SU-DHL-6 (cell line): Measurements from ENCODE around the gene RAB11B.
"Not testable (repeated sequence)": the region's sequence is repeated elsewhere in the genome, so short reads cannot be mapped to it uniquely, and the experiment has no call there.

ENCODE experiments used
- H2AFZ ChIP-seq: fragments of 200-600 bp; sonication (generic); 2 replicates; pipeline ENCODE4 v1.6.1; 2014; ENCODE audit warnings: low read depth, mild to moderate bottlenecking, moderate library complexity, mixed read lengths, antibody characterized with exemption, low read length; ENCODE audit not compliant: severe bottlenecking
- H3F3A ChIP-seq: fragments of 200-600 bp; shearing (Covaris generic); 2 replicates; pipeline ENCODE4 v1.6.0; 2016; ENCODE audit warnings: antibody characterized with exemption, mild to moderate bottlenecking; ENCODE audit not compliant: insufficient read depth
- H3K27ac ChIP-seq: fragments of 200-600 bp; sonication (generic); 2 replicates; pipeline ENCODE4 v1.5.1; 2016; ENCODE audit warnings: low read depth, mild to moderate bottlenecking, low read length, moderate library complexity, mixed read lengths
- H3K27me3 ChIP-seq: fragments of 200-600 bp; sonication (generic), shearing (Covaris generic); 2 replicates; pipeline ENCODE4 v1.6.0; 2014; ENCODE audit warnings: mild to moderate bottlenecking, low read length
- H3K36me3 ChIP-seq: fragments of 200-600 bp; sonication (generic); 2 replicates; pipeline ENCODE4 v1.6.1; 2014; ENCODE audit warnings: mild to moderate bottlenecking, low read length, mixed read lengths
- H3K4me2 ChIP-seq: fragments of 300-600, 200-600 bp; shearing (Covaris generic), sonication (generic); 2 replicates; pipeline ENCODE4 v1.6.0; 2014; ENCODE audit warnings: low read length, low read depth, mild to moderate bottlenecking; ENCODE audit not compliant: poor library complexity, severe bottlenecking
- H3K4me3 ChIP-seq: fragments of 200-600 bp; sonication (generic); 2 replicates; pipeline ENCODE4 v1.5.1; 2014; ENCODE audit warnings: antibody characterized with exemption, low read length, mild to moderate bottlenecking, mixed read lengths; ENCODE audit not compliant: insufficient read depth, poor library complexity, severe bottlenecking
- H3K79me2 ChIP-seq: fragments of 200-600 bp; sonication (generic); 2 replicates; pipeline ENCODE4 v1.6.1; 2014; ENCODE audit warnings: mild to moderate bottlenecking, low read length, moderate library complexity; ENCODE audit not compliant: insufficient read depth
- H3K9ac ChIP-seq: fragments of 200-600 bp; sonication (generic); 2 replicates; pipeline ENCODE4 v1.7.0; 2014; ENCODE audit warnings: mild to moderate bottlenecking, low read length
- H3K9me2 ChIP-seq: fragments of 200-600 bp; sonication (generic); replicated peaks from 2 replicates; pipeline ENCODE4 v1.6.1; 2014; ENCODE audit warnings: low read length; ENCODE audit not compliant: insufficient read depth
- H3K9me3 ChIP-seq: fragments of 200-600 bp; sonication (generic); 2 replicates; pipeline ENCODE4 v1.6.1; 2014; ENCODE audit warnings: low read length, mixed read lengths; ENCODE audit not compliant: insufficient read depth
- H4K20me1 ChIP-seq: fragments of 200-600 bp; sonication (generic); 2 replicates; pipeline ENCODE4 v1.6.1; 2014; ENCODE audit warnings: low read depth, mild to moderate bottlenecking, antibody characterized with exemption, low read length, moderate library complexity, mixed read lengths
- EZH2phosphoT487 ChIP-seq: fragments of 200-600 bp; sonication (generic), shearing (Covaris generic); conservative IDR thresholded peaks from 2 replicates; pipeline ENCODE4 v1.6.1; 2018; ENCODE audit warnings: mild to moderate bottlenecking, antibody characterized with exemption, low read length, moderate library complexity, mixed read lengths
- TF ChIP-seq, protein P1 (sequence below): fragments of 200-600 bp; sonication (generic); IDR thresholded peaks from one replicate; pipeline ENCODE4 v1.5.1; 2017; ENCODE audit warnings: antibody characterized with exemption, mild to moderate bottlenecking, low read length, moderate library complexity; ENCODE audit not compliant: insufficient read depth, poor library complexity, severe bottlenecking

RAB11B gene

DNA sequence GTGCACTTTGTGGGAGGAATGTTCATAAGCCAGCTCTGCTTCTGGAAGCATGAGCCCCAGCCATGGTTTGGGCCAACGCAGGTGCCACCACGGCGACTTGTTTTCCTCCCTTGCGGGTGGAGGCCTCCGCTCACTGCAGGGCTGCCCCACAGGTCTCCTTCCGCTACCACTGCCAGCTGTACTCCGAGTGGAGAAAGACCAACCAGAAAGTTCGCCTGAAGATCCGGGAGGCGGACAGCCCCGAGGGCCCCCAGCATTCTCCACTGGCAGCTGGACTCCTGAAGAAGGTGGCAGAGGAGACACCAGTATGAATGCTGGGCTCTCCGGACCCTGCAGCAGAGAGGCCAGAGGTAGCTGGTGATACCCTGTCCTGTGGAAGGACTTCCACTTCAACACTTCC lies 48.1 kb downstream of the RAB11B start:
- Histone ChIP-seq H3K9ac (no peak overlapping the region), H3K9me3 (no peaks in the 10 kb centered on the region), H3K27ac (no peak overlapping the region), H3K79me2 (no peaks in the 10 kb centered on the region), H3F3A (no peaks in the 10 kb centered on the region), H3K4me2 (no peak overlapping the region), H4K20me1 (no peaks in the 10 kb centered on the region), H3K4me3 (no peak overlapping the region), H3K9me2 (no peaks in the 10 kb centered on the region), H3K36me3 (no peaks in the 10 kb centered on the region), H3K27me3 (no peaks in the 10 kb centered on the region), H2AFZ (no peak overlapping the region)
- no peak for TF ChIP-seq EZH2phosphoT487
- TF ChIP-seq, protein P1, sequence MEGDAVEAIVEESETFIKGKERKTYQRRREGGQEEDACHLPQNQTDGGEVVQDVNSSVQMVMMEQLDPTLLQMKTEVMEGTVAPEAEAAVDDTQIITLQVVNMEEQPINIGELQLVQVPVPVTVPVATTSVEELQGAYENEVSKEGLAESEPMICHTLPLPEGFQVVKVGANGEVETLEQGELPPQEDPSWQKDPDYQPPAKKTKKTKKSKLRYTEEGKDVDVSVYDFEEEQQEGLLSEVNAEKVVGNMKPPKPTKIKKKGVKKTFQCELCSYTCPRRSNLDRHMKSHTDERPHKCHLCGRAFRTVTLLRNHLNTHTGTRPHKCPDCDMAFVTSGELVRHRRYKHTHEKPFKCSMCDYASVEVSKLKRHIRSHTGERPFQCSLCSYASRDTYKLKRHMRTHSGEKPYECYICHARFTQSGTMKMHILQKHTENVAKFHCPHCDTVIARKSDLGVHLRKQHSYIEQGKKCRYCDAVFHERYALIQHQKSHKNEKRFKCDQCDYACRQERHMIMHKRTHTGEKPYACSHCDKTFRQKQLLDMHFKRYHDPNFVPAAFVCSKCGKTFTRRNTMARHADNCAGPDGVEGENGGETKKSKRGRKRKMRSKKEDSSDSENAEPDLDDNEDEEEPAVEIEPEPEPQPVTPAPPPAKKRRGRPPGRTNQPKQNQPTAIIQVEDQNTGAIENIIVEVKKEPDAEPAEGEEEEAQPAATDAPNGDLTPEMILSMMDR = no peak

DNA sequence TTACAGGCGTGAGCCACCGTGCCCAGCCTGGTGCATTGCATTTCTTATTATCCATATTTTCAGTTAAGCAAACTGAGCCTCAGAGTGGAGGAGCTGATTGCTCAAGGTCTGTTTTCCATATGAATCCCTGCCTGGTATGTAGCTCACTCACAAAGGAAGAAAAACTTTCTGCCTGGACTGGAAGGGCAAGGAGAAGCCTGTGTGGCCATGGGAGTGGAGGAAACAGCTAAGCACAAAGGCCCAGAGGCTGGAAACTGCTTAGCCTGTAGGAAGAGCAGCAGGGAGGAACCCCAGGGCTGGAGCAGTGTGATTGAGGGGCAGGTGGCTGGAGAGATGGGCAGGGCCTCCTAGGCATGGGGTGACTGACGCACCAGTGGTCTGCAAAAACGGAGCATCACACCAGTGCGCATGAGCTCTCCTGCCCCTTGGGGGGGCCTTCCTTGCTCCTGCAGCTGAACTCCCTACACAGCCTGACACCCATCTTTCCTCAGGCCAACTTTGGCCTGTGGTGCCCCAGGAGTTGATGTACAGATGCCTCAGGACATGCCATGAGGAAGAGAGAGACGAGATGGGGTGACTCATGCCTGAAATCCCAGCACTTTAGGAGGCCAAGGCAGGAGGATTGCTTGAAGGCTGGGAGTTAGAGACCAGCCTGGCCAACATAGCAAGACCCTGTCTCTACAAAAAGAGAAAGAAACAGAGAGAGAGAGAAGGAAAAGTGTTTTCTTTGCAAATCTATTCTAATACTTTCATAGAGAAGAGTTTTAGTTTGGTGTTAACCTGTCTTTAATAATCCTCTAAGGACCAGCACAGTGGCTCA lies 51.8 kb downstream of the RAB11B start:
- no peaks in the 10 kb centered on the region for H3K9me3 ChIP-seq
- no peaks in the 10 kb centered on the region for H3K27me3 ChIP-seq
- no peak overlapping the region for H3K9ac ChIP-seq
- peaks cover 5% of the 10 kb centered on the region; the same call in 1 of the 2 replicates for H3K36me3 ChIP-seq
- peaks cover 6% of the 10 kb centered on the region; the same call in 1 of the 2 replicates for H4K20me1 ChIP-seq
- no peak overlapping the region for H3K27ac ChIP-seq
- peaks cover 4% of the 10 kb centered on the region; the same call in 1 of the 2 replicates for H3F3A ChIP-seq
- H2AFZ ChIP-seq = no peak overlapping the region
- no peak for TF ChIP-seq EZH2phosphoT487
- TF ChIP-seq, protein P1 = no peak
- no peaks in the 10 kb centered on the region for H3K9me2 ChIP-seq
- no peak overlapping the region for H3K4me2 ChIP-seq
- H3K79me2 ChIP-seq = peaks cover 21% of the 10 kb centered on the region
- H3K4me3 ChIP-seq = no peak overlapping the region

DNA sequence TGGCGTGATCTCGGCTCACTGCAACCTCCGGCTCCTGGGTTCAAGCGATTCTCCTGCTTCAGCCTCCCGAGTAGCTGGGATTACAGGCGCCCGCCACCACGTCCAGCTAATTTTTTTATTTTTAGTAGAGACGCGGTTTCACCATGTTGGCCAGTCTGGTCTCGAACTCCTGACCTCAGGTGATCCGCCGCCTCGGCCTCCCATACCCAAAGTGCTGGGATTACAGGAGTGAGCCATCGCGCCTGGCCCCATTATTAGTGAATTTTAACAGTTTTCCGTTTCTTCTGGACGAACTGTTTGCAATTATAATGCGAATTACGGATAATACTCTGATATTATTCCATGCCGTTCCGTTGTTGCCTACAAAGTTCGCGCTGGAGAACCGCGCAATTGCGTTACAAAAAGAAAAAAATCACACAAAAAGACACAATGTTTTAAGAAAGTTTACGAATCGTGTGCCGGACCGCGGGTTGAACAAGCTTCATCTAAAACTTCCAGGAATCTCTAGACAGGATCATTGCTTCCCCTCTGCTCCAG lies 54.0 kb downstream of the RAB11B start:
- H3K4me3 ChIP-seq = peak overlapping the region; percentile 58
- not testable (repeated sequence) for H3K36me3 ChIP-seq, H3K27me3 ChIP-seq, H3K9me2 ChIP-seq, H3K9me3 ChIP-seq
- peak overlapping the region; percentile 81 for H3K4me2 ChIP-seq
- H3K79me2 ChIP-seq = peaks cover 44% of the 10 kb centered on the region
- peaks cover 13% of the 10 kb centered on the region; the same call in 1 of the 2 replicates for H3F3A ChIP-seq
- H3K9ac ChIP-seq = peak overlapping the region; percentile 98
- H4K20me1 ChIP-seq = peaks cover 16% of the 10 kb centered on the region; the same call in 1 of the 2 replicates
- peak overlapping the region; percentile 84 for H2AFZ ChIP-seq
- peak overlapping the region; percentile 15; the same call in 1 of the 2 replicates for H3K27ac ChIP-seq
